GM12878 (cell line): ENCODE measurements around the gene ROBO1. TPM values are rescaled to one million over a fixed set of nuclear protein-coding genes. Genes with fewer than 3 reads are reported as not detected.

Experiments
- ATAC-seq: fragments of 200-7000 bp; cut with Tn5 transposase; 3 replicates; pipeline ENCODE4 v1.9.1; 2020; ENCODE audit warnings: mild to moderate bottlenecking, moderate library complexity
- BruUV-seq: library from RNA; stranded (reverse); fragments of 400-500 nt; replicated peaks from 2 replicates; lab custom pipeline; 2021; lab: Mats Ljungman, UMichigan
- CTCF ChIA-PET: fragments of 300-600 bp; sonication (Branson Sonifier 250); formaldehyde crosslinking; extraction: SDS; loops from one replicate; lab custom pipeline; 2021; ENCODE audit warnings: inconsistent platforms; lab: Yijun Ruan, JAX
- POLR2A ChIA-PET: fragments of 350-600 bp; formaldehyde crosslinking; extraction: SDS; loops from one replicate; lab custom pipeline; 2021; ENCODE audit warnings: inconsistent platforms; lab: Charles Lee
- RAD21 ChIA-PET: fragments of 300-600 bp; sonication (Branson Sonifier 250); formaldehyde crosslinking; loops from one replicate; lab custom pipeline; 2023; ENCODE audit warnings: antibody characterized with exemption; ENCODE audit not compliant: unreplicated experiment; lab: Charles Lee
- SMC1A ChIA-PET: fragments of 300-600 bp; sonication (Branson Sonifier 250); formaldehyde crosslinking; loops from one replicate; lab custom pipeline; 2023; ENCODE audit not compliant: unreplicated experiment, uncharacterized antibody; lab: Charles Lee
- DNase-seq: peaks from one replicate; pipeline ENCODE4 v3.0.0-alpha.2; 2011; ENCODE audit warnings: low read depth, low spot score
- FAIRE-seq: peaks from 3 replicates; lab custom pipeline; 2011; peaks lifted over from hg19 to GRCh38; lab: Jason Lieb, UNC
- H2AFZ ChIP-seq: 2 replicates; pipeline ENCODE4 v1.6.0; 2011; ENCODE audit warnings: low read depth, low read length, control low read depth; ENCODE audit not compliant: control insufficient read depth
- H3K27ac ChIP-seq: 2 replicates; pipeline ENCODE4 v1.5.1; 2011; ENCODE audit warnings: control low read depth; ENCODE audit not compliant: control insufficient read depth, insufficient read depth
- H3K27me3 ChIP-seq, 2 experiments: replicated peaks in 1 of 2; 2 replicates each; pipeline versions ENCODE4 v1.6.0 to v1.6.1; 2011; ENCODE audit warnings: low read length in 1 of 2; ENCODE audit not compliant: control insufficient read depth in 2 of 2, insufficient read depth in 2 of 2
- H3K36me3 ChIP-seq, 2 experiments: 2 replicates each; pipeline ENCODE4 v1.5.1; 2011; ENCODE audit warnings: low read length in 1 of 2; ENCODE audit not compliant: control insufficient read depth in 2 of 2, insufficient read depth in 2 of 2
- H3K4me1 ChIP-seq: 2 replicates; pipeline ENCODE4 v1.6.1; 2011; ENCODE audit warnings: mild to moderate bottlenecking, low read length, moderate library complexity, mixed read lengths; ENCODE audit not compliant: control insufficient read depth, insufficient read depth
- H3K4me2 ChIP-seq: 2 replicates; pipeline ENCODE4 v1.6.0; 2011; ENCODE audit warnings: control low read depth; ENCODE audit not compliant: control insufficient read depth, insufficient read depth
- H3K4me3 ChIP-seq: fragments of 200-600 bp; sonication (generic); 2 replicates; pipeline ENCODE4 v1.5.1; 2016
- H3K79me2 ChIP-seq: 2 replicates; pipeline ENCODE4 v1.6.0; 2011; ENCODE audit warnings: low read length; ENCODE audit not compliant: control insufficient read depth, insufficient read depth
- H3K9ac ChIP-seq: 2 replicates; pipeline ENCODE4 v1.8.0; 2011; ENCODE audit warnings: low read length, control low read depth, mixed read lengths; ENCODE audit not compliant: control insufficient read depth, insufficient read depth
- H3K9me3 ChIP-seq: replicated peaks from 3 replicates; pipeline ENCODE4 v1.5.1; 2011; ENCODE audit warnings: mild to moderate bottlenecking, low read length; ENCODE audit not compliant: control insufficient read depth, insufficient read depth
- H4K20me1 ChIP-seq: 2 replicates; pipeline ENCODE4 v1.6.0; 2011; ENCODE audit not compliant: control insufficient read depth, insufficient read depth
- ASH2L ChIP-seq: fragments of 300-600, 200-600 bp; sonication (generic); IDR thresholded peaks from 2 replicates; pipeline ENCODE4 v1.6.1; 2017; ENCODE audit warnings: low read depth, mild to moderate bottlenecking, borderline replicate concordance
- BRCA1 ChIP-seq: IDR thresholded peaks from 2 replicates; pipeline ENCODE4 v1.6.1; 2011; ENCODE audit warnings: low read depth, low read length, improper control_type of control experiment
- E2F4 ChIP-seq: IDR thresholded peaks from 2 replicates; pipeline ENCODE4 v1.6.1; 2012; ENCODE audit warnings: low read depth, low read length, improper control_type of control experiment
- ETV6 ChIP-seq, 2 experiments: fragments of 450-650 bp in 1 of 2; IDR thresholded peaks in 1 of 2; conservative IDR thresholded peaks in 1 of 2; 2 replicates each; pipeline ENCODE4 v1.6.1; 2014; ENCODE audit warnings: antibody characterized with exemption in 1 of 2, borderline replicate concordance in 1 of 2, low read depth in 1 of 2, mild to moderate bottlenecking in 1 of 2, moderate library complexity in 1 of 2
- FOXK2 ChIP-seq: fragments of 450-650 bp; IDR thresholded peaks from 2 replicates; pipeline ENCODE4 v1.6.1; 2017; ENCODE audit warnings: mild to moderate bottlenecking, moderate library complexity
- HDGF ChIP-seq: fragments of 450-650 bp; IDR thresholded peaks from 2 replicates; pipeline ENCODE4 v1.6.1; 2016; ENCODE audit warnings: antibody characterized with exemption
- MTA2 ChIP-seq: fragments of 450-650 bp; IDR thresholded peaks from 2 replicates; pipeline ENCODE4 v1.6.1; 2016; ENCODE audit warnings: low read depth, mild to moderate bottlenecking, moderate library complexity
- NFYA ChIP-seq: IDR thresholded peaks from 2 replicates; pipeline ENCODE4 v1.6.1; 2011; ENCODE audit warnings: low read depth, mild to moderate bottlenecking, low read length, improper control_type of control experiment, borderline replicate concordance
- NFYB ChIP-seq: IDR thresholded peaks from 2 replicates; pipeline ENCODE4 v1.6.1; 2011; ENCODE audit warnings: low read depth, mild to moderate bottlenecking, low read length, improper control_type of control experiment, moderate library complexity; ENCODE audit not compliant: insufficient read depth
- REST ChIP-seq: IDR thresholded peaks from 2 replicates; pipeline ENCODE4 v1.6.1; 2012; ENCODE audit warnings: mild to moderate bottlenecking, low read depth, low read length
- ZBTB40 ChIP-seq: fragments of 450-650 bp; IDR thresholded peaks from 2 replicates; pipeline ENCODE4 v1.6.1; 2016; ENCODE audit warnings: mild to moderate bottlenecking, moderate library complexity, borderline replicate concordance
- WGBS: methylation state at CpG from one replicate; pipeline ENCODE4 v1.1.6; 2016; ENCODE audit warnings: low lambda C conversion rate; ENCODE audit not compliant: insufficient replicate concordance, insufficient coverage; ENCODE audit errors: missing lambda C conversion rate; 5-methylcytosine and 5-hydroxymethylcytosine counted together
- in situ Hi-C: fragments of 300-500 bp; cut with MboI; formaldehyde crosslinking; loops from 9 replicates; pipeline ENCODE4 v1.14.3; 2018; ENCODE audit warnings: mixed read lengths
- intact Hi-C: fragments of 100-400 bp; cut with micrococcal nuclease; formaldehyde crosslinking; loops from one replicate; pipeline ENCODE4 v1.14.2; 2022; ENCODE audit not compliant: unreplicated experiment
- polyA plus RNA-seq, 11 experiments: library from polyadenylated mRNA; depleted of rRNA in 4 of 11; unstranded in 6 of 11; stranded (reverse) in 5 of 11; fragments of >200 nt; fragmentation: Nextera tagmentation in 4 of 11; fragmentation: Illumina TruSeq in 1 of 11; extraction: Ambion mirVana in 4 of 11; extraction: Trizol in 1 of 11; gene quantifications; 1 replicate in 1 of 11; 2 replicates in 10 of 11; pipeline versions ENCODE4 v1.2.1 to v1.2.3, GENCODE V29; 2011 to 2016; ENCODE audit warnings: inconsistent platforms in 2 of 11, missing spikeins in 2 of 11, low read depth in 1 of 11
- total RNA-seq, 4 experiments: library from RNA; depleted of rRNA in 3 of 4; stranded (reverse); fragments of >200 nt in 3 of 4; fragmentation: Illumina TruSeq in 1 of 4; extraction: Trizol in 1 of 4; gene quantifications; 2 replicates each; pipeline versions ENCODE4 v1.2.1 to v1.2.3, GENCODE V29; 2013 to 2021

The ROBO1 gene
- total and polyA plus RNA-seq, 10 of the 15 experiments (the other 5 are each of a cell fraction or from before 2014, with no cell fraction given): 0.29 to 46.5 (median 1.2) TPM

GRCh38 chr3:79306934-79307570 lies 460.7 kb downstream of the ROBO1 start:
- Histone ChIP-seq H3K9me3 (no peaks in the 10 kb centered on the region), H3K27me3 (no peaks in the 10 kb centered on the region), H3K79me2 (no peaks in the 10 kb centered on the region), H3K4me3 (no peak overlapping the region), H3K4me2 (no peak overlapping the region), H3K4me1 (no peaks in the 10 kb centered on the region), H3K36me3 (no peaks in the 10 kb centered on the region), H2AFZ (no peak overlapping the region), H4K20me1 (no peaks in the 10 kb centered on the region), H3K27ac (no peak overlapping the region), H3K9ac (no peak overlapping the region)
- CTCF ChIA-PET: interaction anchor here (1.0 to 1.7 kb wide), 2 partner anchors 9 to 55 kb away, joined by 3 to 7 read pairs; no protein-coding TSS in a partner anchor
- FAIRE-seq (no peak), ATAC-seq (no peak), DNase-seq (no peak)
- WGBS: 0% methylated on average over 1 of the region's 1 CpG
- POLR2A ChIA-PET: no interaction called here
- SMC1A ChIA-PET: interaction anchor here (0.6 to 0.7 kb wide), 2 partner anchors 17 to 1050 kb away, joined by 3 read pairs; no protein-coding TSS in a partner anchor
- BruUV-seq: no TSS peak
- in situ Hi-C loops: no loop called here
- intact Hi-C loops: no loop called here
- RAD21 ChIA-PET: no interaction called here
- TF ChIP-seq FOXK2 (no peak), REST (no peak), ZBTB40 (no peak), BRCA1 (no peak), NFYB (no peak), E2F4 (no peak), ETV6 (conservative IDR thresholded peaks at IDR 0.05 in 1 of 2, IDR thresholded peaks at IDR 0.05 in 1 of 2; ENCODE audit: borderline replicate concordance in 1 of 2, low read depth in 1 of 2) (no peak), ASH2L (no peak), HDGF (no peak), NFYA (no peak), MTA2 (no peak)
